SIG-M5 (cell line): ENCODE data around the gene MRPL18.
"Not testable (repeated sequence)": the region's sequence is repeated elsewhere in the genome, so short reads cannot be mapped to it uniquely, and the experiment has no call there.

Source experiments
- DNase-seq: peaks from one replicate; lab custom pipeline; 2025; lab: John Stamatoyannopoulos, UW

The MRPL18 gene

DNA sequence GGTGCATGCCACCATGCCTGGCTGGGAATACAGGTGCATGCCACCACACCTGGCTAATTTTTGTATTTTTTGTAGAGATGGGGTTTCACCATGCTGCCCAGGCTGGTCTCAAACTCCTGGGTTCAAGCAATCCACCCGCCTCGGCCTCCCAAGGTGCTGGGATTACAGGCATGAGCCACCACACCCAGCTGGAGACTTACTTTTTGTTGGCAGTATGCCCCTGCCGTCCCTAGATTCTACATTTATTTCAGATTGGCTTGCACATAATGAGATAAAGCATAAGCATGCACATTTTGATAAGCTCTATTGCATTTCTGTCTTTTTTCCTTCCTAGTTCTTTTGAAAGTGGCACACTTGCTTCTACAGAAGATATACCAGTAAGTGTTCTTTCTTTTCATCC, 26.5 kb downstream of the MRPL18 start:
- DNase-seq = not testable (repeated sequence)

DNA sequence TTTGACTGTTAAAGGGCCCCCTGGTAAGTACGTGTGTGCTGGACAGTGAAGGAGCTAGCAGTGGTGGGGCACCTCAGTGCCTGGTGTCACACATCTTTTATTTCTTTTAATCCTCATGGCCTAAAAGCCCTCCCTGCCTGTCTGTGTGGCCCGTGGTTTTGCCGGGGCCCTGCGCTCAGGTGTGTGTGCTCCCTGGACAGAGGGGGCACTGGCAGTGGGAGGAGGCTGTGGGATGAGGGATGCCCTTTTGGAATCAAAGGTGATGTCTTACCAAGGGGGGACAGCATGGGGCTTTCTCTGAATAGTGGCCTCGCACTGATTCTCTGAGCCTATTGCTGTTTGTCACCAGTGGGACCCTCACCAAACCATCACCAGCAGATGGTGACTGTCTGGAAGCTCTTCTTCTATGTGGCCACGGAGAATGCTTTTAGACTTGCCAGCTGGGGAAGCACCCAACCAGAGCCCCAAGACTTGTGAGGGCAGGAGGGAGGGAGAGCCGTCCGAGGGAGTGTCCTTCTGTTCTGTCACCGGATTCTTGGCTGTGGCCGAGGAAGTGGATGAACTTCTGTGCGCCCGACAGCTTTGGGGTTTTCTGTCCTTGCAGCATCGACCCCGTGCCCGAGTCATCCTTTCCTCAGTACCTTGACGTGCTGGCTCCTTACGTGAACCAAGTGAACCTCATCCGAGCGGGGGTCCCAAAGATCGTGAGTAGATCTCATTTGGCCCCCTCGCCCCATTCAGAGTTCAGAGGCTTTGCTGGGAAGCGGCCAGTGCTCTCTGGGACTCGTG, 27.9 kb downstream of the MRPL18 start:
- no peak for DNase-seq

GRCh38 chr6:159819098-159819497, 28.8 kb downstream of the MRPL18 start:
- no peak for DNase-seq

- DNase-seq = peak; percentile 69
Measured at GRCh38 chr6:159819932-159820640, 29.8 kb downstream of the MRPL18 start.

DNA sequence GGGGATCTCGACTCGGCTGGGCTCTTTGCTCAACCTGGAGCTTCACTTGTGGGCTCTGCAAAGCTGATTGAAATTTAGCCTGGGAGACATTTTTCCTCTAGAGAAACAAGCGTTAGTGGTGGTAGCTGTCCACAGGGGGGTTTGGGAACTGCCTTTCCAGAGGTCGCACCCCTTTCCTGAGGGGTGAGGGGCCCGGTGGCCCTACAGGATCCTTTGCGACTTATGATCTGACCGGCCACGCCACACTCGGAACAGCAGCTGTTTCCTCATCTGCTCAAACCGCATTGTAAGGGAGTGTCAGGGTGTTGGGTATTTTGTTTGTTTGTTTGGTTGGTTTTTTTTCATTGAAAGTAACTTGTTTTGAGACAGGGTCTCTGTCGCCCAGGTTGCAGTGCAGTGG, 30.9 kb downstream of the MRPL18 start:
- DNase-seq = no peak

DNA sequence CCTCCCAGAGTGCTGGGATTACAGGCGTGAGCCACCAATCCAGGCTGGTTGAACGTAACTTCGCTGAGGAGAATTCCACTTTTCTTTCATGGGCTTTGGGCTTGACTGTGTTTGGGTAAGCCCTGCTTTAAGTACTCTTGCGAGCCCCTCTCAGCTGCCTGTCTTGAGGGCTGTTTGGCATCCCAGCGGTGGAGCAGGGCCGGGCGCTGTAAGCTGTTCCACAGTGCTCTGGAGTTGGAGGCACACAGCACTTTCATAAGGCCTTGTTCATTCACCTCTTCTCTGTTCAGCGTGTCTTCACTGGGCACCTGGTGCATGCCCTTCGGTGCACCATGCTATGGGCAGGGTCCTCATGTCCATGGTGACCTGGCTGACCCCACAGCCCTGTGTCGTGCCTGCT, 31.5 kb downstream of the MRPL18 start:
- no peak for DNase-seq

DNA sequence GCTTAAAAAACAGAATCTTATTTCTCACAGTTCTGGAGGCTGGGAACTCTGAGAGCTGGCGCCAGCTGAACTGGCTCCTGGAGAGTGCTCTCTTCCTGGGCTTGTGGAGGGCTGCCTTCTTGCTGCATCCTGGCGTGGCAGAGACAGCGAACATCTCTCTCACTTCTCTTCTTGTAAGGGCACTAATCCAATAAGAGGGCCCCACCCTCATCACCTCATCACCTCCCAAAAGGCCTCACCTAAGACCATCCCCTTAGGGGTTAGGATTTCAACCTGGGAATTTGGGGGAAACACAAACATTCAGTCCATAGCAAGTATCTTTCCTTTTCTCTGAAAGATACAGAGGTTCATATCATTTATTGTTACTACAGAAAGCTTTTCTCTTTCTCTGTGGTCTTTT, 33.7 kb downstream of the MRPL18 start:
- DNase-seq = no peak

GRCh38 chr6:159824690-159825089, 34.4 kb downstream of the MRPL18 start:
- not testable (repeated sequence) for DNase-seq

GRCh38 chr6:159826004-159826403, 35.7 kb downstream of the MRPL18 start:
- no peak for DNase-seq

- no peak for DNase-seq
Measured at GRCh38 chr6:159826968-159827647, 36.8 kb downstream of the MRPL18 start.

- no peak for DNase-seq
Measured at GRCh38 chr6:159828074-159828473, 37.8 kb downstream of the MRPL18 start.

DNA sequence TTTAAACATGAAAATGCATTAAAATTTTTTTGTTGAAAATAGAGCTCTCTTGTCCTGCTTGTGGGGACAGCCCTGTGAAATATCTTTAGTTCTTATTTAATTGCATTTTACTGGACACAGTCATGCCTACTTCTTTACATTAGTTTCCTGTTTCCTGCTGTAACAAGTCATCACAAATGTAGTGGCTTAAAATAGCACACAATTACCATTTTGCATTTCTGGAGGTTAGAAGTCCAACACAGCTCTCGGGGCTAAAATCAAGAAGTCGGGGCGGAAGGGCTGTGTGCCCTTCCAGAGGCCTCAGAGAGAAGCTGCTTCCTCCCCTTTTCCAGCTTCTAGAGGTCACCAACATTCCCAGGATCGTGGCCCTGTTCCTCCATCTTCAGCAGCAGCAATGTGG, 39.3 kb downstream of the MRPL18 start:
- DNase-seq = peak; percentile 45

GRCh38 chr6:159830501-159831372, 40.5 kb downstream of the MRPL18 start:
- no peak for DNase-seq

DNA sequence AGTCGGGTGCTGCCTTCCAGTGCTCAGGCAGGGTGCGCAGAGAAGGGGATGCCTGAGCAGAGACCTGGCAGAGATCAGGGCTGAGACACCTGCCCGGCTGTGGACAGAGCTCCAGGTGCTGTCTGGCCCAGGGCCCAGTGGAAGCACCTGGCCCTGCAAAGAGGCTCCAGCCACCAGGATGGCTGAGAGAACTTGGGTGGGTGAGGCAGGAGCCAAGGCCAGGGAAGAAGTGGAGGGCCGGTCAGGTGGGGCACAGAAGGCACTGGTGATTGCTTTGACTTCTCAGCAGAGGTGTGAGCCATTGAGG, 41.1 kb downstream of the MRPL18 start:
- DNase-seq = no peak

GRCh38 chr6:159832946-159833345, 42.7 kb downstream of the MRPL18 start:
- DNase-seq = no peak

- DNase-seq = no peak
Measured at GRCh38 chr6:159833556-159833955, 43.3 kb downstream of the MRPL18 start.

- no peak for DNase-seq
Measured at GRCh38 chr6:159833997-159834603, 43.8 kb downstream of the MRPL18 start.

DNA sequence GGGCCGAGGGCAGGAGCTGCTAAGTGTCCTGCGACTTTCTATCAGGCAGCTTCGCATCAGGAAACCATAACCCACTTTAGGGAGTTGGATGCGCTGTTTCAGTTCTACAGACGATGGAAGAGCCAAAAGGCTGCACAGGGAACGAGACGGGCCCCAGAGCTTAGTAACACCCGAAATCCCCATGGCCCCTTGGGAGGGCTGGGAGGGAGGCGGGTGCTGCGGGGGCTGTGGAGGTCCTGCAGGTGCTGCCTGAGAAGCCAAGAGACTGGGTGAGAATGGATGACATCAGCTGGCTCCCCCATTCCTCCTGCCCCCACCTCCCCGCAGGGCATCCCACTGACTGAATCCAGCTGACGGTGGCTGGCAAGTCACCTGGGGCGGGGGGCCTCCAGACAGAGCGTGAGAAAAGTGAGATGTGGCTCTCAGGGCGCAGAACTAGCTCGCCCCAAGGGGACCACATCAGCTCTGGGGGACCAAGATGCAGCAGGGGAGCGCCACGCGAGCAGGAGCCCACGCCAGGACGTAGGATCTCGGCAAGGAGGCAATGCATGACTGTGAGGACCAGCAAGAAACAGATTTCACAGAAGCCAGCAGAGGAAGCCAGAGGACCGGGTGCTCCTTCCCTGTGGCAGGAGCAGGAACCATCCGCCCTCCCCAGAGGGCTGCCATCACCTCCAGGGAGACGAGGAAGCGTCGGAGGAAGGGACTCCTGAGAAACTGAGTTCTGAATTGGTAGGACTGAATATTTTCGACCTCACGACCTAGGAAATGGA, 46.6 kb downstream of the MRPL18 start:
- DNase-seq = no peak

GRCh38 chr6:159837511-159837910, 47.2 kb downstream of the MRPL18 start:
- DNase-seq = no peak

DNA sequence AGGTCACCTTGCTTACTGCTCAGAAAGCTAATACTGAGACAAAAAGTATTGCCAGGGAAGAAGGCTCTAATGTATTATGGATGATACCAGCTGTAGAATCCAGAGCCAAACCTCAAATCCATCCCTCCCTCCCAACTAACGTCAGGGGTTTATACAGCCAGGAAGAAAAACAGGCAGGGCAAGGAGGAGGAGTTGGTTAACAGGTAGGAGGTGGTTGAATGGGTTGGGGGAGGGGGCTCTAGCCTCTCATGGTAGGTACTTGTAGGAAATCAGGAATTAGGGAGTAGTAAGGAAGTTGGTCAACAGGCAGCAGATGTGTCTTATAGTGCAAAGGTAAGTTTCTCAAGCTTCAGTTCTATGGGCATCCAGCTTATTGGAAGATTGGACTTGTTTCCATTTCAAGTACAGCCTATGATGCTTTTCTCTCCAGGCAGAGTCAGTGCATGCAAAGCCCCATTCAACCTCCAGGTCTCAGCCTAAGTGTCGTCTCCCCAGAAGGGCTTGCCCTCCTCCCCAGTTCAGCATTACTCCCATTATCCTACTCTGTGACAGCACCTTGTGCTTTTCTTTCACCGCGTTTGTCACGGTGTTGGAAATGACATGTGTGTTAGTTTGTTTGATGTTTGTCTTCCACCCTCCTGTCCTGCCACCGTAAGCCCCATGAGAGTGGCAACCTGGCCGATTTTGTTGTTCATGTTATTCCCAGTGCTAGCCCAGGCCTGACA, 47.9 kb downstream of the MRPL18 start:
- no peak for DNase-seq
